Measurements from ENCODE around the gene KCNQ2.
A peak's percentile ranks its signal among the peaks of the same experiment; 100 is the strongest.
"Not testable (repeated sequence)": the region's sequence is repeated elsewhere in the genome, so short reads cannot be mapped to it uniquely, and the experiment has no call there.

KCNQ2 gene

GRCh38 chr20:63488315-63489251 is 16.1 kb upstream of the KCNQ2 start:
- no peak for DNase-seq

DNA sequence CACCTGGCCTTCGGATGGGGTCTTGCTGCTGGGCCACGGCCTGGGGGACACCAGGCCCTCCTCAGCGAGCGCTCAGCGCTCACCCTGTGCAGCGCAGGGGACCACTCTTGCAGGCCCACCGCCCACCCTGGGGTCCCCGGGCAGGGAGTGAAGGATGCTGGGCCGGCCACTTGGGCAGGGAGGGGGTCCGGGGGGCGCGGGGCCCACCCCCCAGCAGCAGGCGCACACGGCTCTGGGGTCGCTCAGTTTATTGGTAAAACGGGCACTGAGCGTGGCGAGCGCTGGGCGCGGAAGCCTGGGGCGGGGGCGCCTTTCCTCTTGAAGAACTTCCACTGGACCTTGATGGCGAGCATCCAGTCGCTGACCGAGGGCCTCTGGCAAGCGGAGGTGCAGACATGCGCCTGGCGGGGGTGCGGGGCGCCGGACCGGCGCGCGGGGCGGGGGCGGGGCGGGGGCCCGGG is 15.4 kb upstream of the KCNQ2 start:
- no peak for DNase-seq

- no peak for DNase-seq
Measured at GRCh38 chr20:63487116-63487764, 14.8 kb upstream of the KCNQ2 start.

- DNase-seq: no peak
Measured at GRCh38 chr20:63486300-63486855, 13.9 kb upstream of the KCNQ2 start.

GRCh38 chr20:63484651-63485403 is 12.4 kb upstream of the KCNQ2 start:
- DNase-seq: no peak

DNA sequence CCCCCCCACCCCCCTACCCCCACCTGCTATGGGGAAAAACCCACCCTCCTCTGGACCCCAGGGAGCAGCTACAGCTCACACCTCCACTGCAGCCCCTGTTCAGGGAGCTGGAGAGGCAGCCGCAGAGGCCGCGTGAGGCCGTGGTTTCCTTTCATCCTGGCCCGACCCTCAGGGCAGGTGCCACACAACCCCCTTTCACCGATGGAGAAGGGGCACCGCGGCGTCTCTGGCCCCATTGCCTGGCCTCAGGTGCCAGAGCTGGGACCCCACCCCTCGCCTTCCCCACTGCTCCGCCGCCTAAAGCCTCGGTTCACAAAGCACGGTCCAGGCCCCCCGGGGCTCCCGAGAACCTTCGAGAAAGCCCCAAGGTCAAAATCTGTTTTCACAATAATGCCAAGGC is 11.8 kb upstream of the KCNQ2 start:
- DNase-seq: no peak

DNA sequence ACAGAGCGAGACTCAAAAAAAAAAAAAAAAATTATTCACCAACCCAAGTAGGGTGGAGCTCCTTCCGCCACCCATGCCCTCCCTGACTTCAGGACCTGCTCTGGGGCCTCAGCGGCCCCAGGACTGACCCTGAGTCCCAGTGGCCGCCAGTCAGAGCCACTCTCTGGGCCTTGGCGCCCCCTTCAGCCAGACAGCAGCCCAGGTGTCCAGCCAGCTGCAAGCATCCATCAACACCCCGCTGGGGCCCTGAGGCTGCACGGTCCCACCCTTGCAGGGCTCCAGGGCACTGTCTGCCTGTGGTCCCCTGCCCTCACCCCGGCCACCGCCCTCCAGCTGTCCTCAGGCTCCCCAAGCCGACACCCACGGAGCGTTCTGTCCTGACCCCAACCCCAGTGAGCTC is 11.4 kb upstream of the KCNQ2 start:
- DNase-seq: no peak

GRCh38 chr20:63482021-63482587 is 9.6 kb upstream of the KCNQ2 start:
- no peak for DNase-seq

DNA sequence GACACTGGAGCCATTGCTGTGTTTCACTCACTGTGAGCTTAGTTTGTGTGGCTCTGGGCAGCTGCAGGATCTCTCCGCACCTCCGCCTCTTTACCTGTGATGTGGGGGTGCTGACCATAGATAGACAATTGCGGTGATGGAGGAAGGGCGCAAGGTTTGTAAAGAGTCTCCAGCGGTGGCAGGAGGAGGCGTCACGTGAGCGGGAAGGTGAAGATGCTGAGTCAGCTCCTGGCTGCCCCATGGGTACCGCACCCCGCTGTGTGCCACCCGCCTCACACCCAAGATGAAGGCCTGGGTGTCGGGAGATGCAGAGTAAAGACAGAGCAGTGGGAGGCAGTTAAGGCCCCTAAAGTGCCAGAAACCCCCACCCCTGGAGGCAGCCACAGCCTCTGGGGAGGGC is 9.0 kb upstream of the KCNQ2 start:
- no peak for DNase-seq

DNA sequence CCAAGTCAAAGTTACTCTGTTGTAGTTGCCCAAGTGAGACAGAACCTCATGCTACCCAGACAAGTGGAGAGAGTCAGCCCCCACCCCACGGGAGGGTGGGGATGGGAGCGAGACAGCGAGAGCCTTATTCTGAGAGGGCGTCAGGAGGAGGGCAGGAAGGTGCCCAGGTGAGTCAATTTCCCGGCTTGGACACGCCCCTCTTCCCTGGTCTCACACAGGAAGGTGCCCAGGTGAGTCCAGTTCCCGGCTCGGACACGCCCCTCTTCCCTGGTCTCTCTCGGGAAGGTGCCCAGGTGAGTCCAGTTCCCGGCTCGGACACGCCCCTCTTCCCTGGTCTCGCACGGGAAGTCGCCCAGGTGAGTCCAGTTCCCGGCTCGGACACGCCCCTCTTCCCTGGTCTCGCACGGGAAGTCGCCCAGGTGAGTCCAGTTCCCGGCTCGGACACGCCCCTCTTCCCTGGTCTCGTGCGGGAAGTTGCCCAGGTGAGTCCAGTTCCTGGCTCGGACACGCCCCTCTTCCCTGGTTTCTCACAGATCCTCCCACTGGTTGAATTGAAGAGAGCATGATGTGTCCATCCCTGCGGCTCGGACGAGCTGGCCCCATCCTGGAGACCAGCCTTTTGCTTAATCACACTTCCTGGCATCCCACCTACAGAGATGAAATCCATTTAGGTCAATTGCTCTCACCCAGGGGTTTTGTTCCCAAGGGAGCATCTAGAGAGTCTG is 7.4 kb upstream of the KCNQ2 start:
- not testable (repeated sequence) for DNase-seq

GRCh38 chr20:63478346-63479302 is 6.2 kb upstream of the KCNQ2 start:
- no peak for DNase-seq

- DNase-seq: no peak
Measured at GRCh38 chr20:63477944-63478343, 5.5 kb upstream of the KCNQ2 start.

GRCh38 chr20:63477061-63477616 is 4.7 kb upstream of the KCNQ2 start:
- DNase-seq: no peak

DNA sequence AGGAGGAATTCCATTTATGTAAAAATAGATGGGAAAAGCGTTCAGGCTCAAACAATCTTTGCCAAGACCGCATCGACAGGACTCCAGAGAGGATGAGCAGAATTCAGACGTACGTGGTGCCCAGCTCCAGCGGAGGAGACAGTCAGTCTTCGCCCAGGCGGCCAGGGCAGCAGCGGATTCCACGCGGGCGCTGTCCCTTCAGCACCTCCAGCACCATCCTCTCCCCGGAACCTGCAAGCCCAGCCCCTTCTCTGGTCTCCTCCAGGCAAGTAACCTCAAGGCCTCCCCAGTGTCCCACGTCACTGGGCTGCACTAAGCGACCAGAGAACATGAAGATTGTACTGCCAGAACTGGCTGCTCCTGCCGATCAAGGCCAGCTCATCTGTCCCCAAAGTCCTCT is 2.8 kb upstream of the KCNQ2 start:
- DNase-seq: no peak

- DNase-seq: peak; percentile 33
Measured at GRCh38 chr20:63473555-63474449, 1.3 kb upstream of the KCNQ2 start.

GRCh38 chr20:63472862-63473390 is 471 bp upstream of the KCNQ2 start:
- DNase-seq: no peak

- no peak for DNase-seq
Measured at GRCh38 chr20:63471717-63471980, 806 bp downstream of the KCNQ2 start.

GRCh38 chr20:63471002-63471716 is 1.3 kb downstream of the KCNQ2 start:
- no peak for DNase-seq

GRCh38 chr20:63470410-63470809 is 2.0 kb downstream of the KCNQ2 start:
- DNase-seq: no peak

All from NCI-H2227 treated with DMSO at 0.1 percent for 48 hours (cell line).